ENCODE measurements around the gene PLEKHH1. TPM values are rescaled to one million over a fixed set of nuclear protein-coding genes. Genes with fewer than 3 reads are reported as not detected.

PLEKHH1 gene
- total RNA-seq, 1 donor = 0.45 TPM

DNA sequence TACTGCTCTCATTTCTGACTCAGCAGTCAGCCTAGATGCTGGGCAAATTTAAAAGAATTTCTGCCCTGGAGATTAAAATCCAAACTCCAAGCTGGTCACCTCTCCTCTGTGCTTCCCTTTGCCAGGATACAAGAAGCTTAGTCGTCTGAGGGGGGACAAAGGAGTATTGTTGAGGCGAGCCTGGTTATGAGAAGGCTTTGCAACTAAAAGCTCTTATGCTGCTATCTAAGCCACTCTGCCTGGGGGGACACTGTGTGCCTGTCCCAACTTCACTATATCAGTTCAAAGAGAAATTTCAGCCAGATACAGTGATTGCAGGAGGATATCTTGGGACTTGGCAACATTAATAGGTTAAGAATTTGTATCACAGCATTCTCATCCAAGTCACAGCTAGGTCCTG is 10.8 kb upstream of the PLEKHH1 start:
- no peak overlapping the region for H3K4me3 ChIP-seq (ENCODE audit: low read depth, low read length)
- no peak for DNase-seq (ENCODE audit: low read depth)
- TF ChIP-seq, protein P1, sequence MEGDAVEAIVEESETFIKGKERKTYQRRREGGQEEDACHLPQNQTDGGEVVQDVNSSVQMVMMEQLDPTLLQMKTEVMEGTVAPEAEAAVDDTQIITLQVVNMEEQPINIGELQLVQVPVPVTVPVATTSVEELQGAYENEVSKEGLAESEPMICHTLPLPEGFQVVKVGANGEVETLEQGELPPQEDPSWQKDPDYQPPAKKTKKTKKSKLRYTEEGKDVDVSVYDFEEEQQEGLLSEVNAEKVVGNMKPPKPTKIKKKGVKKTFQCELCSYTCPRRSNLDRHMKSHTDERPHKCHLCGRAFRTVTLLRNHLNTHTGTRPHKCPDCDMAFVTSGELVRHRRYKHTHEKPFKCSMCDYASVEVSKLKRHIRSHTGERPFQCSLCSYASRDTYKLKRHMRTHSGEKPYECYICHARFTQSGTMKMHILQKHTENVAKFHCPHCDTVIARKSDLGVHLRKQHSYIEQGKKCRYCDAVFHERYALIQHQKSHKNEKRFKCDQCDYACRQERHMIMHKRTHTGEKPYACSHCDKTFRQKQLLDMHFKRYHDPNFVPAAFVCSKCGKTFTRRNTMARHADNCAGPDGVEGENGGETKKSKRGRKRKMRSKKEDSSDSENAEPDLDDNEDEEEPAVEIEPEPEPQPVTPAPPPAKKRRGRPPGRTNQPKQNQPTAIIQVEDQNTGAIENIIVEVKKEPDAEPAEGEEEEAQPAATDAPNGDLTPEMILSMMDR (IDR thresholded peaks at IDR 0.05; ENCODE audit: insufficient read depth, low read length) = no peak

DNA sequence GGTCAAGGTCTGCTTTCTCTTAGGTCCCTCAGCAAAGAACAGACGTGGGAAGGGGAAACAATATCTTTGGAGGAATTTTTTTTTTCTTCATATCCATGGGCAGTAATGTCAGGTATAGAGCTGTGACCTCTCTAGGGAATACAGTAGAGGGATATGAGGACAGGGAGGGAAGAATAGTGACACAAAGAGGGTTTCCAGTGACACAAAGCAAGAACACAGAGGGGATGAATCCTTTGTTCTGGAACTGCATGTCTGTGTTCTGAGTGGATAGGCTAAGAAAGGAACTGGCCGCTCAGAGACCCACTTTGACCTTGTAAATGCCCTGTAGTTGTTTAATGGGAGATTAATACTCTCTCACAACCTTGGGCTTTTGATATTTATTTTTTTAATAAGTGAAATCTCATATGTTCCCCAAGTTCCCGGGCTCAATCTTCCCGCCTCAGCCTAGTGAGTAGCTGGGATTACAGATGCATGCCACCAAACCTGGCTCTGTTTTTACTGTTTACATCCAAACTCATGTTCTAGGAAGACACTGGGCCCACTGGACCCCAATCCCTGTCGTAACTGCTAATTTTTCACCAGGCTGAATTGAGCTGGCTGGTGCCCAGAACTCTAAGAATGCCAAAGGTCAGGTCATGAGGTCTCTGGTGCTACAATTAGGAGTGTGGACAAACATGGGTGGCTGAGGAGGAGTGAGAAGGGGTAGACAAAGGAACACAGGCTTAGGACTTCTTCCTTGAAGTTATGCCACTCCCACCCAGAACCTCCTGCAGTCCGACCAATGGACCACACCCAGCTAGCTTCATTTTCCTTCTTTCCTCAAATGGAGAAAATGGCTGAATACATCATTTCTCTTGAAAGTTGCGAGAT is 9.1 kb upstream of the PLEKHH1 start:
- TF ChIP-seq, protein P1 (IDR thresholded peaks at IDR 0.05; ENCODE audit: insufficient read depth, low read length) = no peak
- H3K4me3 ChIP-seq (ENCODE audit: low read depth, low read length) = no peak overlapping the region
- no peak for DNase-seq (ENCODE audit: low read depth)

- no peak for DNase-seq (ENCODE audit: low read depth)
- no peak overlapping the region for H3K4me3 ChIP-seq (ENCODE audit: low read depth, low read length)
- TF ChIP-seq, protein P1 (IDR thresholded peaks at IDR 0.05; ENCODE audit: insufficient read depth, low read length) = no peak
These were observed 8.5 kb upstream of the PLEKHH1 start for GRCh38 chr14:67524634-67524963.

- TF ChIP-seq, protein P1 (IDR thresholded peaks at IDR 0.05; ENCODE audit: insufficient read depth, low read length) = no peak
- no peak overlapping the region for H3K4me3 ChIP-seq (ENCODE audit: low read depth, low read length)
- DNase-seq (ENCODE audit: low read depth) = no peak
These were observed 7.7 kb upstream of the PLEKHH1 start for GRCh38 chr14:67525389-67525788.

- DNase-seq (ENCODE audit: low read depth) = no peak
- no peak overlapping the region for H3K4me3 ChIP-seq (ENCODE audit: low read depth, low read length)
- TF ChIP-seq, protein P1 (IDR thresholded peaks at IDR 0.05; ENCODE audit: insufficient read depth, low read length) = no peak
These were observed 6.9 kb upstream of the PLEKHH1 start for GRCh38 chr14:67526181-67526580.

DNA sequence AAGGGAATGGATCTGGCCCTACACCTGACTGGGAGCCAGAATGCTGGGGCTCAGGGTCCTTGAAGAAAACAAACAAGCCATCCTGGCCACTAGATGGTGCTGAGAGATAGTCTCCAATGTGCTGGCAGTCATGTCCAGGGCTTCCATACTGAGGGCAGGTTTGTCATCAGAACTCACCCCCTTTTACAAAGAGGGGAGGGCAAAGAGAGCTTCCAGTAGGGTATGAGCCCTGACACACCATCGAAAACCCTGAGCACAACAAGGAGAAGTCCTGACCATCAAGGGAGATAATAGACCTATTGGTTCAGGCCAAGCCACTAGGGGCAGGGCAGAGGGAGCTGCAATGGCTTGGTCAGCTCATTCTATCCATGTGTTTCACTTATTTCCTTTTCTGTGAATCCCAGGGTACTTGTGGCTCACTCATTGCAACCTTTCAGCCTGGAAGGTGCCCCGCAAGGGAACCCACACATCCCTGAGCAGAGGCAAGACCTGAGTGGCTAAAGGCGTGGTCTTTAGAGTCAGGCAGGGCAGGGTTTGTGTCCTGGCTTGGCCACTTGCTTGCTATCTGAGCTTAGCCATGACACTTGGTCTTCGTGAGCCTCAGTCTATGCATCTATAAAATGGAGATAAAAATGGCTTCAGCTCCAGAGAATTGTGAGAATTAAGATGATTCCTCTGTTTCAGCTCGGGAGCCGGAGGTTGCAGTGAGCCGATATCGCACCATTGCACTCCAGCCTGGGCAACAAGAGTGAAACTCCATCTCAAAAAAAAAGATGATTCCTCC is 6.2 kb upstream of the PLEKHH1 start:
- H3K4me3 ChIP-seq (ENCODE audit: low read depth, low read length) = no peak overlapping the region
- TF ChIP-seq, protein P1 (IDR thresholded peaks at IDR 0.05; ENCODE audit: insufficient read depth, low read length) = peak; percentile 52
- peak; percentile 59 for DNase-seq (ENCODE audit: low read depth)
